Measurements from ENCODE around the gene SLC34A3.

- TF ChIP-seq CTCF (conservative IDR thresholded peaks at IDR 0.05; ENCODE audit: low read length): no peak
- no peak for TF ChIP-seq EZH2phosphoT487 (IDR thresholded peaks at IDR 0.05; ENCODE audit: borderline replicate concordance, low read depth, low read length)
These were observed 9.1 kb upstream of the SLC34A3 start for GRCh38 chr9:137221506-137222111.
